CD4-positive, alpha-beta T cell treated with Interleukin-1 beta for 1 hour (primary cell): ENCODE measurements around the gene KRTAP19-3.
A peak's percentile ranks its signal among the peaks of the same experiment; 100 is the strongest.

Experiments
- DNase-seq, 2 donors: peaks; one replicate each; pipeline ENCODE4 v3.0.0-alpha.2; 2020 to 2022

Gene KRTAP19-3

DNA sequence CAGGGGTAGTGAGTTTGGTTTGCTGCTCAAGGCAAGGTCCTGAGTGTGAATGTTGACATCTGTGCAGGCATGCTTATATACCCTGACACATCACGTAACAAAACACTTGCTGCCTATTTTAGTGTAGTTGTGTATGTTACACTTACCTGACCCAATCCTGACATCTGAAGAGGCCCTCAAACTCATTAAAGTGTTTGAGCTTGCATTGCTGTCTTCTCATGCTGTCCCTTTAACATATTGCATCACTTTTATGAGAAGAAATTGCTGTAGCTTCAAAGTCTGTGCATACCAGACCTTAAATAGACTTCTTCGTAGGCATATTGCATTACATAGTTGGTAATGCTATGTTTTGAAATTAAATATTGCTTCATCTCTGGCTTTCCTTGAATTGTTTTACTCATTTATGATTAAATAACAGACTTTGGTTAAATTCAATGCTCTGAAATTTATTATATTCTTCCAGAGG, at the start of gene KRTAP19-3:
Gene KRTAP19-3, minus strand, starts transcription at position 51 of the 466 bp plus-strand sequence. CDS start 56 bp downstream, outside the sequence.
- DNase-seq = no peak

GRCh38 chr21:30518876-30519275, 27.1 kb upstream of the KRTAP19-3 start:
- no peak for DNase-seq

DNA sequence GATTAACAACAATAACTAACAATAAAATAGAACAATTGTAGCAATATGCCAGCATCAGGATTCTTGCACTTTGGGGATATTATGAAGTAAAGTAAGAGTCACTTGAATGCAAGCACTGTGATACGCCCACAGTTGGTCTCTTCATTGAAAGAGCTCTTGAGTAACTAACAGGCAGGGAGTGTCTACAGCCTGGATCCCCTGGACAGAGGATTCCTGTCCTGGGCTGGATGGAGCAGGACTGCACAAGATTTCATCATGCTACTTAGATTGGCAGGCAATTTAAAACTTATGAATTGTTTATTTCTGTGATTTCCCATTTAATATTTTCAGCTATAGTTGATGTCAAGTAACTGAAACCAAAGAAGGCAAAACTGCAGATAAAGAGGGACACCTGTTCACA, 23.9 kb upstream of the KRTAP19-3 start:
- DNase-seq = no peak

GRCh38 chr21:30505621-30506205, 13.9 kb upstream of the KRTAP19-3 start:
- peak in 1 of 2 donors; percentile 2 for DNase-seq

GRCh38 chr21:30502041-30502440, 10.2 kb upstream of the KRTAP19-3 start, which contains the start of gene KRTAP19-5:
TSS of gene KRTAP19-5 (minus strand) at chr21:30502141. CDS start at chr21:30502090, 51 bp downstream.
- no peak for DNase-seq

GRCh38 chr21:30497065-30497464, 5.3 kb upstream of the KRTAP19-3 start, which contains the start of gene KRTAP19-4:
TSS of gene KRTAP19-4 (minus strand) at chr21:30497165. CDS start at chr21:30497110, 55 bp downstream.
- no peak for DNase-seq

DNA sequence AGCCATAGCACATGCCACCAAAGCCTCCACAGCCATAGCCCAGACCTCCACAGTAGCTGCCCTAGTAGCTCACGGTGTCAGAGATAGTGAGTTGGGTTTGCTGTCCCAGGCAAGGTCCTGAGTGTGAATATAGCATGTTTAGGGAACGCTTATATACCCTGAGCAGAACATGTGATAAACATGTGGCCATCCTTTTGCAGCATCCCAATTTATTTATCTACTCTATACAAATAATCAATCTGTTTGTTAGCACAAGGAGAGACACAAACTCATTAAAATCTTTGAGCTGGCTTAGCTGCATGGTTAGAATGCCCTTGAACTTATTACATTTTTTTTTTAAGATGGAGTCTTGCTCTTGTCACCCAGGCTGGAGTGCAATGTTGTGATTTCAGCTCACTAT, 4.5 kb downstream of the KRTAP19-3 start, which contains the start of gene KRTAP19-2:
Gene KRTAP19-2, minus strand, starts transcription at position 101 of the 400 bp plus-strand sequence. Its CDS starts 88 bp downstream, at position 13.
- no peak for DNase-seq

- no peak for DNase-seq
These were observed 5.6 kb downstream of the KRTAP19-3 start for GRCh38 chr21:30486180-30486579.

GRCh38 chr21:30482130-30482529, 9.7 kb downstream of the KRTAP19-3 start:
- no peak for DNase-seq

DNA sequence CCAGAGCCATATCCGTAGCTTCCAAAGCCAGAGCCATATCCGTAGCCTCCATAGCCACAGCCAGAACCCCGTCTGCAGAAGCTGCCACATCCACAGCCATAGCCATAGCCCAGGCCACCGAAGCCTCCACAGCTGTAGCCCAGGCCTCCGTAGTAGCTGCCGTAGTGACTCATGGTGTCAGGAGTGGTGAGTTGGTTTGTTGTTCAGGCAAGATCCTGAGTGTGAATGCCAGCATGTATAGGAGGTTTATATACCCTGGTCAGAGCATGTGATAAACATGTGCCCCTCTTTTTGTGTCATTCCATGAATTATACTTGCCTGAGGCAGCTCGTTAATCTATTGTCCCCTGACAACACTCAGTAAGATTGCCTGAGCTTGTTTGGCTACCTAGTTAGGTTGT, 11.7 kb downstream of the KRTAP19-3 start, which contains the start of gene KRTAP19-1:
Gene KRTAP19-1, minus strand, starts transcription at position 223 of the 400 bp plus-strand sequence. Its CDS starts 50 bp downstream, at position 173.
- DNase-seq = no peak

DNA sequence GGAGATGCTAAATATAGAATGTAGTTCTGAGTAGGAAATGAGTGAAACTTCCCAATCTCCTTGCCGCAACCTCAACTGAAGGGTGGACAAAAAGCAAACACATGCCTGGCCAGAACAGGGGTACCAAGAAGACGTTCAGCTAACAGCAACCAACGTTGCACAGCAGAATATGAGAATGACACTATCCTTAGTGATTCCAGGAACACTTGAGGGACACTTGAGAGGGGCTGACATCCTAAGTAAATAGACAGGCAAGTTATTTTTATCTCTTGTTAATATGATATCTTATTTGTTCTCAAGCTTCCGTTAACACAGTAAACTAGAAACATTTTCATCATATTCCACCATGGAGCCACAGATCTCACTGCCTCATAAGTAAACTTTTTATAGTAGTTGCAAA, 12.6 kb downstream of the KRTAP19-3 start:
- no peak for DNase-seq

- no peak for DNase-seq
These were observed 13.8 kb downstream of the KRTAP19-3 start for GRCh38 chr21:30478004-30478403.

DNA sequence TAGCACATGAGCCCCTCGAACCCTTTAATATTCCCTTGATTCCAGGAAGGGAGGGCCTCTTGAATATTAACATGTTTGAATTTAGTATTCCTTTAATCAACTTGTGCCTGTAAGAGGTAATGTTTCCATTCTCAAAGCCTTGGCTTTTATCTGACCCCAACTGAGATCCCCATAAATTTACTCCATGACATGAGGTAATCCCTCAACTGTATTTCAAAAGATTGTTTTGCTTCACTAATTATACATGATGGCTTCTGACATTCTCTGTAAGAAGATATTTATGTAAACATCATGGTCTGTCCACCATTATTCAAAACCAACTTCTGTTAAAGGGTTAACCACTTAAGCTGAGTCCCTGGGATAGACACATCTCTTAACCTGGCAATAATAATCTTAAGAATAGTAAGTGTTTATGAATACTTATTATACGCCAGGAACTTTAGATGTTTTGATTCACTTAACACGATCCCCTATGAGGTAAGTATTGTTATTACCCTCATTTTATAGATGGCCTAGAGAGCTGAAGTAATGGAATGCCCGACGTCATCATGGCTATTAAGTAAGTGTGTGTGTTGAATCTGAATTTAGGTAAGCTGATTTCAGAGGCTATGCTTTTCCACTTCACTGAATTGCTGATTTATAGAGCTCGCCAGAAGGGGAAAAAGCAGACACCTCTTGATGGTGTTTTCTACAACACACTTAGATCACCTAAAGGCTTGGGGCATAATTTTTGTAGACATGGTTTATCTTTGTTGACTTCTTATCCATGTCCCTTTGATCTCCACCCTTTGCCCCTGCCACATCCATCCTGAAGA, 22.7 kb downstream of the KRTAP19-3 start:
- no peak for DNase-seq

GRCh38 chr21:30463713-30464112, 28.1 kb downstream of the KRTAP19-3 start:
- DNase-seq = no peak

DNA sequence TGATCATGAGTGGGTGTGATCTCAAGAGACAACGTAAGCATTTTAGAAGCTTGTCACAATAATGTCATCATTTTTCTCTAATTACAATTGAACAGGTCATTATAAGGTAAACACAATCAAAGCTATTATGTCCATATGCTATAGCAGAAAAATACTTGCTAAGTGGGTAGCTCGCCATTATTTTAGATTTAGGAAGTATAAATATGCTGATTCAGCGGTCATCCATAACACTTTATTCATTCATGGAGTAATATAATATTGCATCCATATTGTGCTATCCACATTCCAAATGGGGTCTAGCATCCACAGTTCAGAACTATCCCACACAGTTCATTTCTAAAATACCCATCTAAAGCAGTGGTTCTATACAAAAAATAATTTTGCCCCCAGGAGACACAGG, 43.3 kb downstream of the KRTAP19-3 start:
- DNase-seq = no peak

DNA sequence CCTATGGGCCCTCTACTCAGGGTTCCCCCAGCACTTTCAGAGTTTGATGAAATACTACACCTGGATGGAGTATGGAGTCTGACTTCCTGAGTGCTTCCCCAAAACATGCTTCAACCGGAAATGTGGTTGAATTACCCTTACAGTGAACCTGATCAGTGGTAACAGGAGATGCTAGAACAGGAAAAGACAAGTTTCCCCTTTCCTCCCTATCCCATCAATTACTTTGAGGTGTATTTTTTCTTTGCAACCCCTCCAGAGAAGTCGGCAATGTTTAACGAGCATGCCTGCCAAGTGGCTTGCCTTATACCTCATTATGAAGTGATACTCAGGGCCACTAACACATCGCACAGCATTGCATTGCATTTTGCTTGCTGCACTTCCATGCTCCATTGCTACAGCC, 44.8 kb downstream of the KRTAP19-3 start:
- DNase-seq = no peak

- no peak for DNase-seq
These were observed 47.6 kb downstream of the KRTAP19-3 start for GRCh38 chr21:30444204-30444603.

GRCh38 chr21:30443226-30443625, 48.6 kb downstream of the KRTAP19-3 start:
- DNase-seq = no peak
